HepG2 (cell line): ENCODE data around the gene VASN. TPM values are rescaled to one million over a fixed set of nuclear protein-coding genes. Genes with fewer than 3 reads are reported as not detected.

Experiments
- ARID2 ChIP-seq: sonication (generic); formaldehyde crosslinking; IDR thresholded peaks from 2 replicates; pipeline ENCODE4 v1.8.1; 2022; ENCODE audit warnings: mild to moderate bottlenecking, missing genetic modification reagents, borderline replicate concordance
- HOXA3 ChIP-seq: sonication (generic); formaldehyde crosslinking; IDR thresholded peaks from 2 replicates; pipeline ENCODE4 v1.5.0; 2020; ENCODE audit warnings: missing genetic modification reagents
- MED1 ChIP-seq: sonication (generic); formaldehyde crosslinking; IDR thresholded peaks from 2 replicates; pipeline ENCODE4 v1.4.0; 2020; ENCODE audit warnings: missing genetic modification reagents
- SMC3 ChIP-seq: IDR thresholded peaks from 2 replicates; pipeline ENCODE4 v1.6.1; 2011; ENCODE audit warnings: low read length, improper control_type of control experiment
- SRF ChIP-seq: IDR thresholded peaks from 2 replicates; pipeline ENCODE4 v1.6.1; 2011; ENCODE audit warnings: mild to moderate bottlenecking, low read depth, low read length, moderate library complexity
- TAF1 ChIP-seq: sonication (generic); formaldehyde crosslinking; IDR thresholded peaks from 2 replicates; pipeline ENCODE4 v1.4.0; 2020; ENCODE audit warnings: missing genetic modification reagents
- ZBTB42 ChIP-seq: sonication (generic); formaldehyde crosslinking; IDR thresholded peaks from 2 replicates; pipeline ENCODE4 v1.5.0; 2020; ENCODE audit warnings: mild to moderate bottlenecking, missing genetic modification reagents
- ZFP36L1 ChIP-seq: sonication (generic); formaldehyde crosslinking; IDR thresholded peaks from 2 replicates; pipeline ENCODE4 v1.8.0; 2022; ENCODE audit warnings: mild to moderate bottlenecking, missing genetic modification reagents, moderate library complexity
- ZFP90 ChIP-seq: sonication (generic); formaldehyde crosslinking; IDR thresholded peaks from 2 replicates; pipeline ENCODE4 v1.8.0; 2022; ENCODE audit warnings: missing genetic modification reagents, mild to moderate bottlenecking, inconsistent platforms, borderline replicate concordance
- ZNF143 ChIP-seq: sonication (generic); formaldehyde crosslinking; IDR thresholded peaks from 2 replicates; pipeline ENCODE4 v1.4.0; 2020; ENCODE audit warnings: missing genetic modification reagents
- ZNF331 ChIP-seq: sonication (generic); formaldehyde crosslinking; IDR thresholded peaks from 2 replicates; pipeline ENCODE4 v1.4.0; 2020; ENCODE audit warnings: missing genetic modification reagents
- ZNF605 ChIP-seq: sonication (generic); formaldehyde crosslinking; IDR thresholded peaks from 2 replicates; pipeline ENCODE4 v1.8.0; 2022; ENCODE audit warnings: mild to moderate bottlenecking, missing genetic modification reagents
- ZNF746 ChIP-seq: sonication (generic); formaldehyde crosslinking; IDR thresholded peaks from 2 replicates; pipeline ENCODE4 v1.8.0; 2022; ENCODE audit warnings: mild to moderate bottlenecking, missing genetic modification reagents
- ZSCAN25 ChIP-seq: sonication (generic); formaldehyde crosslinking; IDR thresholded peaks from 2 replicates; pipeline ENCODE4 v1.8.0; 2022; ENCODE audit warnings: mild to moderate bottlenecking, missing genetic modification reagents
- polyA plus RNA-seq, 8 experiments: library from polyadenylated mRNA; depleted of rRNA in 3 of 8; stranded (reverse) in 7 of 8; unstranded in 1 of 8; fragments of >200 nt; fragmentation: Illumina TruSeq in 4 of 8; extraction: Trizol in 4 of 8; gene quantifications; 2 replicates each; pipeline versions ENCODE4 v1.2.1 to v1.2.3, GENCODE V29; 2011 to 2016; ENCODE audit warnings: low read depth in 4 of 8, missing spikeins in 1 of 8, mixed read lengths in 1 of 8; ENCODE audit not compliant: insufficient read depth in 1 of 8
- total RNA-seq, 5 experiments: library from RNA; depleted of rRNA; stranded (reverse); fragments of >200 nt; fragmentation: Illumina TruSeq; extraction: Trizol; gene quantifications; 2 replicates each; pipeline ENCODE4 v1.2.3, GENCODE V29; 2016; ENCODE audit warnings: low read depth in 1 of 5
- TF ChIP-seq, protein P1 (sequence below): sonication (generic); formaldehyde crosslinking; IDR thresholded peaks from 2 replicates; pipeline ENCODE4 v1.5.1; 2020; ENCODE audit warnings: missing genetic modification reagents, mild to moderate bottlenecking, borderline replicate concordance
- TF ChIP-seq, protein P2 (sequence below): sonication (generic); formaldehyde crosslinking; IDR thresholded peaks from 2 replicates; pipeline ENCODE4 v1.4.0; 2020; ENCODE audit warnings: mild to moderate bottlenecking, missing genetic modification reagents
- TF ChIP-seq, protein P3 (sequence below): sonication (generic); formaldehyde crosslinking; IDR thresholded peaks from 2 replicates; pipeline ENCODE4 v1.8.0; 2022; ENCODE audit warnings: missing genetic modification reagents, mild to moderate bottlenecking, borderline replicate concordance
- TF ChIP-seq, protein P4 (sequence below): sonication (generic); formaldehyde crosslinking; IDR thresholded peaks from 2 replicates; pipeline ENCODE4 v1.5.0; 2020; ENCODE audit warnings: mild to moderate bottlenecking, missing genetic modification reagents, borderline replicate concordance

Gene VASN
- total and polyA plus RNA-seq, 2 of the 13 experiments (the other 11 are each of a cell fraction or from before 2014, with no cell fraction given), result 8.4 to 18.2 TPM

DNA sequence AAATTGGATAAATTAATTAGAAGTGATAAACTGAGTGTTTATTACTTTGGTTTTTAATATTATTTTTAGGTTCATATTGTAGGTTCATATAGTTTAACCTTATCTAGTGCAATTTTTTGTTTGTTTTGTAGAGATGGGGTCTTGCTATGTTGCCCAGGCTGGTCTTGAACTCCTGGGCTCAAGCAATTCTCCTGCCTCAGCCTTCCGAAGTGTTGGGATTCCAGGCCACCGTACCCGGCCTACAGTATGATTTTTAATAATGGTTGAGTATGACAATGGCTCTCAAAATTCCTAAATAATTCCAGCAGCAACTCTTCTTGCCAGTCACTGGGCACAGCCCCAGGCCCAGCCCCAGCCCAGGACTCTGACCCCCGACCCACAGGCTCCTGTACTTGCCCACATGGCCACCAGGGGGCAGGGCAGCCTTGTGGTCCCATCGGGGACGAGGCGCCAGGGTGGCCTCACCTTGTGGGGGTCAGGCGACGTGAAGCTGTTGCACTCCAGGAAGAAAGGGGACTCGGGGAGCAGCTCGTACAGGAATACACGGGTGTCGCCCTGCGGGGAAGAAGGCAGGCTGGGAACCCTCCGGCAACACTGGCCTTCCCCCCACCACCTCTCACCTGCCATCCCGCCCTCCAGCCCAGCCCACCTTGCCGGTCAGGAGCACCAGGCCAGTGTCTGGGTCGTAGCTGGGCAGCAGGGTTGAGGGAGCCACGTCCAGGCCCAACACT lies 12.7 kb upstream of the VASN start (continued):
- TF ChIP-seq, protein P1, sequence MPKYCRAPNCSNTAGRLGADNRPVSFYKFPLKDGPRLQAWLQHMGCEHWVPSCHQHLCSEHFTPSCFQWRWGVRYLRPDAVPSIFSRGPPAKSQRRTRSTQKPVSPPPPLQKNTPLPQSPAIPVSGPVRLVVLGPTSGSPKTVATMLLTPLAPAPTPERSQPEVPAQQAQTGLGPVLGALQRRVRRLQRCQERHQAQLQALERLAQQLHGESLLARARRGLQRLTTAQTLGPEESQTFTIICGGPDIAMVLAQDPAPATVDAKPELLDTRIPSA, result no peak
- TF ChIP-seq, protein P2, sequence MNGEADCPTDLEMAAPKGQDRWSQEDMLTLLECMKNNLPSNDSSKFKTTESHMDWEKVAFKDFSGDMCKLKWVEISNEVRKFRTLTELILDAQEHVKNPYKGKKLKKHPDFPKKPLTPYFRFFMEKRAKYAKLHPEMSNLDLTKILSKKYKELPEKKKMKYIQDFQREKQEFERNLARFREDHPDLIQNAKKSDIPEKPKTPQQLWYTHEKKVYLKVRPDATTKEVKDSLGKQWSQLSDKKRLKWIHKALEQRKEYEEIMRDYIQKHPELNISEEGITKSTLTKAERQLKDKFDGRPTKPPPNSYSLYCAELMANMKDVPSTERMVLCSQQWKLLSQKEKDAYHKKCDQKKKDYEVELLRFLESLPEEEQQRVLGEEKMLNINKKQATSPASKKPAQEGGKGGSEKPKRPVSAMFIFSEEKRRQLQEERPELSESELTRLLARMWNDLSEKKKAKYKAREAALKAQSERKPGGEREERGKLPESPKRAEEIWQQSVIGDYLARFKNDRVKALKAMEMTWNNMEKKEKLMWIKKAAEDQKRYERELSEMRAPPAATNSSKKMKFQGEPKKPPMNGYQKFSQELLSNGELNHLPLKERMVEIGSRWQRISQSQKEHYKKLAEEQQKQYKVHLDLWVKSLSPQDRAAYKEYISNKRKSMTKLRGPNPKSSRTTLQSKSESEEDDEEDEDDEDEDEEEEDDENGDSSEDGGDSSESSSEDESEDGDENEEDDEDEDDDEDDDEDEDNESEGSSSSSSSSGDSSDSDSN (CRISPR knock-in tag), result peak; percentile 33; the same call in 1 of the 2 replicates
- TF ChIP-seq, protein P3, sequence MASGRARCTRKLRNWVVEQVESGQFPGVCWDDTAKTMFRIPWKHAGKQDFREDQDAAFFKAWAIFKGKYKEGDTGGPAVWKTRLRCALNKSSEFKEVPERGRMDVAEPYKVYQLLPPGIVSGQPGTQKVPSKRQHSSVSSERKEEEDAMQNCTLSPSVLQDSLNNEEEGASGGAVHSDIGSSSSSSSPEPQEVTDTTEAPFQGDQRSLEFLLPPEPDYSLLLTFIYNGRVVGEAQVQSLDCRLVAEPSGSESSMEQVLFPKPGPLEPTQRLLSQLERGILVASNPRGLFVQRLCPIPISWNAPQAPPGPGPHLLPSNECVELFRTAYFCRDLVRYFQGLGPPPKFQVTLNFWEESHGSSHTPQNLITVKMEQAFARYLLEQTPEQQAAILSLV (CRISPR knock-in tag), result peak; percentile 59; the same call in 1 of the 2 replicates
- peak; percentile 23; the same call in 1 of the 2 replicates for TF ChIP-seq ZNF605 (CRISPR knock-in tag)
- TF ChIP-seq HOXA3 (CRISPR knock-in tag), result peak; percentile 50
- no peak for TF ChIP-seq TAF1
- TF ChIP-seq ZFP90 (CRISPR knock-in tag), result peak; percentile 63; the same call in 1 of the 2 replicates
- no peak for TF ChIP-seq ZNF746 (CRISPR knock-in tag)
- peak; percentile 69; the same call in 1 of the 2 replicates for TF ChIP-seq SMC3
- 0 out of 2 replicates have a peak, but pooled peaks have one; percentile 46 for TF ChIP-seq ZNF331 (CRISPR knock-in tag)
- 0 out of 2 replicates have a peak, but pooled peaks have one; percentile 41 for TF ChIP-seq ZSCAN25 (CRISPR knock-in tag)
- TF ChIP-seq MED1 (CRISPR knock-in tag), result peak; percentile 28; the same call in 1 of the 2 replicates
- TF ChIP-seq ZBTB42 (CRISPR knock-in tag), result no peak
- TF ChIP-seq ARID2 (CRISPR knock-in tag), result no peak
- no peak for TF ChIP-seq ZNF143 (CRISPR knock-in tag)
- TF ChIP-seq, protein P4, sequence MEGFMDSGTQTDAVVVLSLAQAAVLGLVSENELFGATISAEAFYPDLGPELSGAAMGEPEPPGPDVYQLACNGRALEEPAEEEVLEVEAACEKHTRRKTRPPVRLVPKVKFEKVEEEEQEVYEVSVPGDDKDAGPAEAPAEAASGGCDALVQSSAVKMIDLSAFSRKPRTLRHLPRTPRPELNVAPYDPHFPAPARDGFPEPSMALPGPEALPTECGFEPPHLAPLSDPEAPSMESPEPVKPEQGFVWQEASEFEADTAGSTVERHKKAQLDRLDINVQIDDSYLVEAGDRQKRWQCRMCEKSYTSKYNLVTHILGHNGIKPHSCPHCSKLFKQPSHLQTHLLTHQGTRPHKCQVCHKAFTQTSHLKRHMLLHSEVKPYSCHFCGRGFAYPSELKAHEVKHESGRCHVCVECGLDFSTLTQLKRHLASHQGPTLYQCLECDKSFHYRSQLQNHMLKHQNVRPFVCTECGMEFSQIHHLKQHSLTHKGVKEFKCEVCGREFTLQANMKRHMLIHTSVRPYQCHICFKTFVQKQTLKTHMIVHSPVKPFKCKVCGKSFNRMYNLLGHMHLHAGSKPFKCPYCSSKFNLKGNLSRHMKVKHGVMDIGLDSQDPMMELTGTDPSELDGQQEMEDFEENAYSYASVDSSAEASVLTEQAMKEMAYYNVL (CRISPR knock-in tag), result peak; percentile 51; the same call in 1 of the 2 replicates
- no peak for TF ChIP-seq SRF
- no peak for TF ChIP-seq ZFP36L1 (CRISPR knock-in tag)
- TF ChIP-seq, all 625 proteins: peak for 85
